ENCODE measurements around the gene DTNBP1.

GRCh38 chr6:15626160-15626559, 36.7 kb downstream of the DTNBP1 start:
- no peak for TF ChIP-seq CTCF (IDR thresholded peaks at IDR 0.05)
- TF ChIP-seq POLR2A (IDR thresholded peaks at IDR 0.05): no peak

Data from breast epithelium (tissue), 3 donors.